K562 (cell line): ENCODE measurements around the gene CBX1. TPM values are rescaled to one million over a fixed set of nuclear protein-coding genes. Genes with fewer than 3 reads are reported as not detected.

Experiments used
- ATAC-seq: fragments of 200-7000 bp; cut with Tn5 transposase; 3 replicates; pipeline ENCODE4 v1.9.1; 2020; ENCODE audit warnings: moderate library complexity
- BruUV-seq: library from RNA; stranded (reverse); fragments of 400-500 nt; replicated peaks from 2 replicates; lab custom pipeline; 2021; lab: Mats Ljungman, UMichigan
- CTCF ChIA-PET: fragments of 300-600 bp; formaldehyde crosslinking; extraction: SDS; loops from one replicate; lab custom pipeline; 2021; ENCODE audit warnings: low intra/inter-chr PET ratio; lab: Yijun Ruan, JAX
- POLR2A ChIA-PET: fragments of 300-600, 350-650 bp; sonication (Branson Sonifier 250); formaldehyde crosslinking; extraction: SDS; loops from one replicate; lab custom pipeline; 2021; ENCODE audit warnings: antibody characterized with exemption, inconsistent platforms; lab: Yijun Ruan, JAX
- DNase-seq, 4 experiments: peaks; one replicate each; pipeline versions ENCODE4 v3.0.0 to v3.0.0-alpha.2; 2011 to 2018; ENCODE audit warnings: low spot score in 3 of 4, mixed read lengths in 3 of 4; ENCODE audit errors: extremely low read depth in 1 of 4
- FAIRE-seq: peaks from 2 replicates; lab custom pipeline; 2011; peaks lifted over from hg19 to GRCh38; lab: Jason Lieb, UNC
- H2AFZ ChIP-seq: 2 replicates; pipeline ENCODE4 v1.6.0; 2011; ENCODE audit warnings: low read depth, low read length, control low read depth, inconsistent platforms
- H3K27ac ChIP-seq: fragments of 200-600 bp; 3 replicates; pipeline ENCODE4 v1.8.0; 2011; ENCODE audit warnings: low read depth, mild to moderate bottlenecking, control low read depth, inconsistent platforms, low read length, moderate library complexity, mixed read lengths; ENCODE audit errors: extremely low read depth
- H3K27me3 ChIP-seq, 2 experiments: fragments of 300-600 bp in 1 of 2; 2 replicates in 1 of 2; 3 replicates in 1 of 2; pipeline versions ENCODE4 v1.6.0 to v1.8.0; 2011; ENCODE audit warnings: inconsistent platforms in 2 of 2, low read length in 2 of 2, mild to moderate bottlenecking in 1 of 2, mixed read lengths in 1 of 2, moderate library complexity in 1 of 2; ENCODE audit not compliant: control insufficient read depth in 2 of 2, insufficient read depth in 2 of 2
- H3K36me3 ChIP-seq: fragments of 300-600 bp; 3 replicates; pipeline ENCODE4 v1.8.0; 2011; ENCODE audit warnings: mild to moderate bottlenecking, low read length, inconsistent platforms; ENCODE audit not compliant: control insufficient read depth, insufficient read depth
- H3K4me1 ChIP-seq, 2 experiments: fragments of 200-600 bp in 1 of 2; replicated peaks in 1 of 2; 2 replicates in 1 of 2; 3 replicates in 1 of 2; pipeline versions ENCODE4 v1.5.1 to v1.8.0; 2011; ENCODE audit warnings: inconsistent platforms in 2 of 2, low read length in 2 of 2, mild to moderate bottlenecking in 1 of 2, mixed read lengths in 1 of 2, moderate library complexity in 1 of 2; ENCODE audit not compliant: control insufficient read depth in 2 of 2, insufficient read depth in 2 of 2
- H3K4me2 ChIP-seq: 2 replicates; pipeline ENCODE4 v1.6.1; 2011; ENCODE audit warnings: low read length, control low read depth, inconsistent platforms, mixed read lengths; ENCODE audit not compliant: insufficient read depth
- H3K4me3 ChIP-seq: fragments of 200-600 bp; sonication (generic), shearing (Covaris generic); 2 replicates; pipeline ENCODE4 v1.5.1; 2016; ENCODE audit warnings: control low read depth, inconsistent platforms
- H3K79me2 ChIP-seq: fragments of 200-600 bp; 3 replicates; pipeline ENCODE4 v1.8.0; 2011; ENCODE audit warnings: low read length, inconsistent platforms; ENCODE audit not compliant: control insufficient read depth, insufficient read depth
- H3K9ac ChIP-seq, 2 experiments: 2 replicates each; pipeline versions ENCODE4 v1.6.0 to v1.6.1; 2011; ENCODE audit warnings: low read depth in 2 of 2, low read length in 2 of 2, control low read depth in 1 of 2, inconsistent platforms in 1 of 2, mild to moderate bottlenecking in 1 of 2, mixed read lengths in 1 of 2; ENCODE audit not compliant: insufficient read depth in 1 of 2
- H3K9me1 ChIP-seq: one replicate; pipeline ENCODE4 v1.6.0; 2011; ENCODE audit warnings: inconsistent platforms, mild to moderate bottlenecking, low read length, moderate library complexity; ENCODE audit not compliant: control insufficient read depth, insufficient read depth
- H3K9me3 ChIP-seq: replicated peaks from 2 replicates; pipeline ENCODE4 v1.5.1; 2011; ENCODE audit warnings: low read depth, low read length, inconsistent platforms; ENCODE audit not compliant: control insufficient read depth, insufficient read depth
- H4K20me1 ChIP-seq: replicated peaks from 2 replicates; pipeline ENCODE4 v1.6.1; 2011; ENCODE audit warnings: low read length, inconsistent platforms, mixed read lengths; ENCODE audit not compliant: control insufficient read depth, insufficient read depth
- ATF4 ChIP-seq: fragments of 450-650 bp; formaldehyde crosslinking; IDR thresholded peaks from 2 replicates; pipeline ENCODE4 v1.4.0; 2022; ENCODE audit warnings: mild to moderate bottlenecking, moderate library complexity
- ELF2 ChIP-seq: fragments of 250-450 bp; sonication (Bioruptor Pico); IDR thresholded peaks from 2 replicates; pipeline ENCODE4 v1.5.0; 2021; ENCODE audit warnings: mild to moderate bottlenecking
- HCFC1 ChIP-seq: IDR thresholded peaks from 2 replicates; pipeline ENCODE4 v1.6.1; 2012; ENCODE audit warnings: low read depth, low read length, improper control_type of control experiment
- KAT2B ChIP-seq: IDR thresholded peaks from one replicate; pipeline ENCODE4 v1.6.1; 2012; ENCODE audit warnings: low read depth, mild to moderate bottlenecking, control low read depth, inconsistent platforms, low read length, moderate library complexity
- MTA1 ChIP-seq: fragments of 450-650 bp; IDR thresholded peaks from 2 replicates; pipeline ENCODE4 v1.6.1; 2017; ENCODE audit warnings: borderline replicate concordance
- PYGO2 ChIP-seq: fragments of 450-650 bp; IDR thresholded peaks from 2 replicates; pipeline ENCODE4 v1.6.1; 2016; ENCODE audit warnings: mild to moderate bottlenecking, missing genetic modification characterization, moderate library complexity, missing compliant biosample characterization
- SIN3A ChIP-seq, 2 experiments: fragments of 150-350 bp in 1 of 2; IDR thresholded peaks; 2 replicates each; pipeline ENCODE4 v1.6.1; 2011 to 2016; ENCODE audit warnings: borderline replicate concordance in 2 of 2, low read depth in 2 of 2, low read length in 2 of 2, mild to moderate bottlenecking in 2 of 2, moderate library complexity in 2 of 2; ENCODE audit not compliant: control insufficient read depth in 1 of 2
- SP1 ChIP-seq: sonication (generic); formaldehyde crosslinking; IDR thresholded peaks from 2 replicates; pipeline ENCODE4 v1.8.1; 2022; ENCODE audit warnings: mild to moderate bottlenecking, missing genetic modification reagents
- WGBS: fragments of 100-300 bp; shearing (Covaris generic); methylation state at CpG from one replicate; pipeline ENCODE4 v1.1.6; 2016; ENCODE audit warnings: low coverage, mixed read lengths; ENCODE audit not compliant: insufficient coverage; ENCODE audit errors: missing lambda C conversion rate; 5-methylcytosine and 5-hydroxymethylcytosine counted together
- in situ Hi-C: fragments of 300-500 bp; cut with MboI; formaldehyde crosslinking; loops from 4 replicates; pipeline ENCODE4 v1.15.0; 2018; ENCODE audit warnings: inconsistent platforms, mixed read lengths
- intact Hi-C: fragments of 100-400 bp; cut with micrococcal nuclease; formaldehyde crosslinking; loops from 2 replicates; pipeline ENCODE4 v1.14.2; 2022
- polyA plus RNA-seq, 8 experiments: library from polyadenylated mRNA; depleted of rRNA in 4 of 8; stranded (reverse) in 5 of 8; unstranded in 3 of 8; fragments of >200 nt; fragmentation: Nextera tagmentation in 2 of 8; fragmentation: Illumina TruSeq in 1 of 8; extraction: Ambion mirVana in 2 of 8; extraction: Trizol in 1 of 8; gene quantifications; 2 replicates each; pipeline versions ENCODE4 v1.2.1 to v1.2.3, GENCODE V29; 2011 to 2014; ENCODE audit warnings: inconsistent platforms in 1 of 8, missing spikeins in 1 of 8
- total RNA-seq, 7 experiments: library from RNA; depleted of rRNA in 6 of 7; stranded (reverse); fragments of >200 nt in 6 of 7; fragmentation: Illumina TruSeq in 2 of 7; extraction: Trizol in 2 of 7; gene quantifications; 2 replicates each; pipeline versions ENCODE4 v1.2.1 to v1.2.3, GENCODE V29; 2011 to 2021; ENCODE audit warnings: low replicate concordance in 1 of 7
- TF ChIP-seq, protein P1 (sequence below): fragments of 450-650 bp; IDR thresholded peaks from 2 replicates; pipeline ENCODE4 v1.6.1; 2016; ENCODE audit warnings: low read depth
- TF ChIP-seq, protein P2 (sequence below): IDR thresholded peaks from 2 replicates; pipeline ENCODE4 v1.6.1; 2011; ENCODE audit not compliant: insufficient read length; ENCODE audit errors: extremely low read depth
- TF ChIP-seq, protein P3 (sequence below): sonication (generic); formaldehyde crosslinking; IDR thresholded peaks from 2 replicates; pipeline ENCODE4 v1.5.0; 2020; ENCODE audit warnings: missing genetic modification reagents

CBX1 gene
- total and polyA plus RNA-seq, 9 of the 15 experiments (the other 6 are each of a cell fraction or from before 2014, with no cell fraction given), result 10.6 to 95.7 (median 52.7) TPM

DNA sequence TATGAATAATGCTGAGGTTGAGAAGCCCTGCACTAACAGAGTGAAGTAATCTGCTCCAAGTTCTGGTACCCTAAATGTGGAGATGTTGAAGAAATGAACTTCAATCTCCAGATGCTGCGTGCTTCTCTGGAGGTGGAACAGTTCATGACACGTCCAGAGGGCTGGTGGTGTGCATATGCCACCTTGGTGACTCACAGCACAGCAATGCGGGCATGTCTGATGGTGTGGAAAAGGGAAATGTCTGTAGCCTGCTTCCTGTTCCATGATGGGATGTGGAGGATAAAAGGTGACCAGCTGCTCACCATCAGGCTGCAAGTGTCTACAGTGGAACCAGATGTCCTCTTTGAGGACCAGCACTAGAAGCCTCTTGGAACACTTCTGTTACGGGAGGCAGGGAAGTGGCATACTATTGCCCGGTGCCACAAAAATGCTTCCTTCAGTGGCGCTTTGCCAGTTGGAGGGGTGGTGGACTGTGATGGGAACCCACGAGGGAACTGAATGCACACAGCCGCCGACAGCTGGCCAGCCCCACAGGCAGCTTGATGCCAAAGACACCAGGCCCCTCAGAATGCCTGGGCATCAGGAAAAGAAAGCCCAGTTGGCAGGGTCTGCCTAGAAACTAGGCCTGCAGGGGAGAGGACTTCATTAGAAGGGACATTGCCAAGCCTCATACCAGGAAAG, 26.2 kb upstream of the CBX1 start:
- Histone ChIP-seq H3K4me1 (no peaks in the 10 kb centered on the region), H3K4me2 (no peak overlapping the region), H3K27me3 (no peaks in the 10 kb centered on the region), H3K4me3 (no peak overlapping the region), H3K9ac (no peak overlapping the region; a peak in 1 of 4 replicates), H3K36me3 (peaks cover 13% of the 10 kb centered on the region; the same call in 2 of the 3 replicates), H3K79me2 (no peaks in the 10 kb centered on the region), H3K27ac (no peak overlapping the region), H4K20me1 (no peaks in the 10 kb centered on the region), H3K9me3 (no peaks in the 10 kb centered on the region), H3K9me1 (peaks cover 3% of the 10 kb centered on the region), H2AFZ (no peak overlapping the region)
- FAIRE-seq (no peak), DNase-seq (no peak), ATAC-seq (no peak)
- ChIA-PET POLR2A (interaction anchor here (0.7 kb wide), 1 partner anchor 66 kb away, joined by 3 read pairs; no protein-coding TSS in a partner anchor), CTCF (no interaction called here)
- intact Hi-C loops, result no loop called here
- WGBS, result 58% methylated on average over 9 of the region's 9 CpGs
- no TSS peak for BruUV-seq
- in situ Hi-C loops, result no loop called here
- TF ChIP-seq, protein P1, sequence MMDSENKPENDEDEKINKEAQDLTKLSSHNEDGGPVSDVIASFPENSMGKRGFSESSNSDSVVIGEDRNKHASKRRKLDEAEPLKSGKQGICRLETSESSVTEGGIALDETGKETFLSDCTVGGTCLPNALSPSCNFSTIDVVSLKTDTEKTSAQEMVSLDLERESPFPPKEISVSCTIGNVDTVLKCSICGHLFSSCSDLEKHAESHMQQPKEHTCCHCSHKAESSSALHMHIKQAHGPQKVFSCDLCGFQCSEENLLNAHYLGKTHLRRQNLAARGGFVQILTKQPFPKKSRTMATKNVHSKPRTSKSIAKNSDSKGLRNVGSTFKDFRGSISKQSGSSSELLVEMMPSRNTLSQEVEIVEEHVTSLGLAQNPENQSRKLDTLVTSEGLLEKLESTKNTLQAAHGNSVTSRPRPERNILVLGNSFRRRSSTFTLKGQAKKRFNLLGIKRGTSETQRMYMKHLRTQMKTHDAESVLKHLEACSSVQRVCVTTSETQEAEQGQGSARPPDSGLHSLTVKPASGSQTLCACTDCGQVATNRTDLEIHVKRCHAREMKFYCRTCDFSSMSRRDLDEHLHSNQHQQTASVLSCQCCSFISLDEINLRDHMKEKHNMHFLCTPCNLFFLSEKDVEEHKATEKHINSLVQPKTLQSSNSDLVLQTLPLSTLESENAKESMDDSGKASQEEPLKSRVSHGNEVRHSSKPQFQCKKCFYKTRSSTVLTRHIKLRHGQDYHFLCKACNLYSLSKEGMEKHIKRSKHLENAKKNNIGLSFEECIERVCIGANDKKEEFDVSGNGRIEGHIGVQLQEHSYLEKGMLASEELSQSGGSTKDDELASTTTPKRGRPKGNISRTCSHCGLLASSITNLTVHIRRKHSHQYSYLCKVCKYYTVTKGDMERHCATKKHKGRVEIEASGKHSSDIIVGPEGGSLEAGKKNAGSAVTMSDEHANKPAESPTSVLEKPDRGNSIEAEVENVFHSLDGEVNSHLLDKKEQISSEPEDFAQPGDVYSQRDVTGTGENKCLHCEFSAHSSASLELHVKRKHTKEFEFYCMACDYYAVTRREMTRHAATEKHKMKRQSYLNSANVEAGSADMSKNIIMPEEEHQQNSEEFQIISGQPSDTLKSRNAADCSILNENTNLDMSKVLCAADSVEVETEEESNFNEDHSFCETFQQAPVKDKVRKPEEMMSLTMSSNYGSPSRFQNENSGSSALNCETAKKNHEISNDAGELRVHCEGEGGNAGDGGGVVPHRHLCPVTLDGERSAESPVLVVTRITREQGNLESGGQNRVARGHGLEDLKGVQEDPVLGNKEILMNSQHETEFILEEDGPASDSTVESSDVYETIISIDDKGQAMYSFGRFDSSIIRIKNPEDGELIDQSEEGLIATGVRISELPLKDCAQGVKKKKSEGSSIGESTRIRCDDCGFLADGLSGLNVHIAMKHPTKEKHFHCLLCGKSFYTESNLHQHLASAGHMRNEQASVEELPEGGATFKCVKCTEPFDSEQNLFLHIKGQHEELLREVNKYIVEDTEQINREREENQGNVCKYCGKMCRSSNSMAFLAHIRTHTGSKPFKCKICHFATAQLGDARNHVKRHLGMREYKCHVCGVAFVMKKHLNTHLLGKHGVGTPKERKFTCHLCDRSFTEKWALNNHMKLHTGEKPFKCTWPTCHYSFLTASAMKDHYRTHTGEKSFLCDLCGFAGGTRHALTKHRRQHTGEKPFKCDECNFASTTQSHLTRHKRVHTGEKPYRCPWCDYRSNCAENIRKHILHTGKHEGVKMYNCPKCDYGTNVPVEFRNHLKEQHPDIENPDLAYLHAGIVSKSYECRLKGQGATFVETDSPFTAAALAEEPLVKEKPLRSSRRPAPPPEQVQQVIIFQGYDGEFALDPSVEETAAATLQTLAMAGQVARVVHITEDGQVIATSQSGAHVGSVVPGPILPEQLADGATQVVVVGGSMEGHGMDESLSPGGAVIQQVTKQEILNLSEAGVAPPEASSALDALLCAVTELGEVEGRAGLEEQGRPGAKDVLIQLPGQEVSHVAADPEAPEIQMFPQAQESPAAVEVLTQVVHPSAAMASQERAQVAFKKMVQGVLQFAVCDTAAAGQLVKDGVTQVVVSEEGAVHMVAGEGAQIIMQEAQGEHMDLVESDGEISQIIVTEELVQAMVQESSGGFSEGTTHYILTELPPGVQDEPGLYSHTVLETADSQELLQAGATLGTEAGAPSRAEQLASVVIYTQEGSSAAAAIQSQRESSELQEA, result no peak
- TF ChIP-seq MTA1 (no peak), SIN3A (IDR thresholded peaks at IDR 0.05; ENCODE audit: borderline replicate concordance in 2 of 2, control insufficient read depth in 1 of 2, low read depth in 2 of 2, low read length in 2 of 2) (no peak), SP1 (CRISPR knock-in tag) (no peak), PYGO2 (tag) (no peak), ELF2 (CRISPR knock-in tag) (no peak), KAT2B (no peak), ATF4 (CRISPR knock-in tag) (no peak), HCFC1 (no peak)
- TF ChIP-seq, protein P2, sequence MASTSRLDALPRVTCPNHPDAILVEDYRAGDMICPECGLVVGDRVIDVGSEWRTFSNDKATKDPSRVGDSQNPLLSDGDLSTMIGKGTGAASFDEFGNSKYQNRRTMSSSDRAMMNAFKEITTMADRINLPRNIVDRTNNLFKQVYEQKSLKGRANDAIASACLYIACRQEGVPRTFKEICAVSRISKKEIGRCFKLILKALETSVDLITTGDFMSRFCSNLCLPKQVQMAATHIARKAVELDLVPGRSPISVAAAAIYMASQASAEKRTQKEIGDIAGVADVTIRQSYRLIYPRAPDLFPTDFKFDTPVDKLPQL, result no peak
- TF ChIP-seq, protein P3, sequence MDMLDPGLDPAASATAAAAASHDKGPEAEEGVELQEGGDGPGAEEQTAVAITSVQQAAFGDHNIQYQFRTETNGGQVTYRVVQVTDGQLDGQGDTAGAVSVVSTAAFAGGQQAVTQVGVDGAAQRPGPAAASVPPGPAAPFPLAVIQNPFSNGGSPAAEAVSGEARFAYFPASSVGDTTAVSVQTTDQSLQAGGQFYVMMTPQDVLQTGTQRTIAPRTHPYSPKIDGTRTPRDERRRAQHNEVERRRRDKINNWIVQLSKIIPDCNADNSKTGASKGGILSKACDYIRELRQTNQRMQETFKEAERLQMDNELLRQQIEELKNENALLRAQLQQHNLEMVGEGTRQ (CRISPR knock-in tag), result no peak
